ENCODE results near the gene FAM131C. TPM values are rescaled to one million over a fixed set of nuclear protein-coding genes. Genes with fewer than 3 reads are reported as not detected.
"Not testable (repeated sequence)": the region's sequence is repeated elsewhere in the genome, so short reads cannot be mapped to it uniquely, and the experiment has no call there.

The FAM131C gene
- total RNA-seq, 1 experiment from 2014 or later = 7.4 TPM

- Histone ChIP-seq H2AFZ (no peak overlapping the region), H3K27ac (no peak overlapping the region), H3K36me3 (ENCODE audit: low read depth) (no peaks in the 10 kb centered on the region), H4K20me1 (ENCODE audit: insufficient read depth) (no peaks in the 10 kb centered on the region), H3K79me2 (ENCODE audit: low read depth) (no peaks in the 10 kb centered on the region), H3K4me1 (replicated peaks; ENCODE audit: insufficient read depth) (no peaks in the 10 kb centered on the region), H3K4me2 (no peak overlapping the region), H3K27me3 (ENCODE audit: insufficient read depth, low read depth) (no peaks in the 10 kb centered on the region), H3K9me3 (ENCODE audit: insufficient read depth, low read depth) (no peaks in the 10 kb centered on the region), H3K9me2 (ENCODE audit: insufficient read depth) (no peaks in the 10 kb centered on the region), H3F3A (ENCODE audit: insufficient read depth, low read depth) (0 out of 2 replicates have a peak, but pooled peaks cover 3% of the 10 kb centered on the region), H3K4me3 (no peak overlapping the region)
- TF ChIP-seq, protein P1, sequence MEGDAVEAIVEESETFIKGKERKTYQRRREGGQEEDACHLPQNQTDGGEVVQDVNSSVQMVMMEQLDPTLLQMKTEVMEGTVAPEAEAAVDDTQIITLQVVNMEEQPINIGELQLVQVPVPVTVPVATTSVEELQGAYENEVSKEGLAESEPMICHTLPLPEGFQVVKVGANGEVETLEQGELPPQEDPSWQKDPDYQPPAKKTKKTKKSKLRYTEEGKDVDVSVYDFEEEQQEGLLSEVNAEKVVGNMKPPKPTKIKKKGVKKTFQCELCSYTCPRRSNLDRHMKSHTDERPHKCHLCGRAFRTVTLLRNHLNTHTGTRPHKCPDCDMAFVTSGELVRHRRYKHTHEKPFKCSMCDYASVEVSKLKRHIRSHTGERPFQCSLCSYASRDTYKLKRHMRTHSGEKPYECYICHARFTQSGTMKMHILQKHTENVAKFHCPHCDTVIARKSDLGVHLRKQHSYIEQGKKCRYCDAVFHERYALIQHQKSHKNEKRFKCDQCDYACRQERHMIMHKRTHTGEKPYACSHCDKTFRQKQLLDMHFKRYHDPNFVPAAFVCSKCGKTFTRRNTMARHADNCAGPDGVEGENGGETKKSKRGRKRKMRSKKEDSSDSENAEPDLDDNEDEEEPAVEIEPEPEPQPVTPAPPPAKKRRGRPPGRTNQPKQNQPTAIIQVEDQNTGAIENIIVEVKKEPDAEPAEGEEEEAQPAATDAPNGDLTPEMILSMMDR (conservative IDR thresholded peaks at IDR 0.05) = no peak
- TF ChIP-seq EZH2 (IDR thresholded peaks at IDR 0.05; ENCODE audit: low read depth) = no peak
- CTCF ChIA-PET = no interaction called here
- BruUV-seq (replicated peaks) = no TSS peak
- intact Hi-C loops (cut with micrococcal nuclease; ENCODE audit: unreplicated experiment) = no loop called here
- POLR2A ChIA-PET (ENCODE audit: unreplicated experiment) = no interaction called here
- DNase-seq = no peak
Observed at GRCh38 chr1:16026723-16027484, 46.5 kb downstream of the FAM131C start.

DNA sequence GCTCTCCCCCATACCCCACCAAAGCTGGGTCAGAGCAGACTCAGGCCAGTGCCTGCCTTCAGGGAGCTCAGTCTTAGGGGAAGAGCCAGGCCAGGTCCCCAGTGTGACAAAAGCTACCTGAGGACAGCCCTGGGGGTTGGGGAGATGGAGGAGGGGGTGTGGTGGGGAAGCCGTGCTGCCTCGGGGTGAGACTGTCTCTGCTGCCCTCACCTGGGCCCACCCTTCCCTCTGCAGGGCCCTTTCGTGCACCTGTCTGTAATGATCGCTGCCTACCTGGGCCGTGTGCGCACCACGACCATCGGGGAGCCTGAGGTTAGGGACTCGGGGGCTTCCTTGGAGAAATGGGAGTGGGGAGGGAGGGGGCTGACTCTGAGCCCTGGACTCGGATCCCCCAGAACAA is 47.1 kb downstream of the FAM131C start:
- H3K4me3 ChIP-seq; H3K27me3 ChIP-seq (ENCODE audit: insufficient read depth, low read depth); H3K9me3 ChIP-seq (ENCODE audit: insufficient read depth, low read depth); H2AFZ ChIP-seq; DNase-seq; H3K36me3 ChIP-seq (ENCODE audit: low read depth); intact Hi-C loops (cut with micrococcal nuclease; ENCODE audit: unreplicated experiment); H3F3A ChIP-seq (ENCODE audit: insufficient read depth, low read depth); H4K20me1 ChIP-seq (ENCODE audit: insufficient read depth); H3K27ac ChIP-seq; H3K4me2 ChIP-seq; H3K79me2 ChIP-seq (ENCODE audit: low read depth); POLR2A ChIA-PET (ENCODE audit: unreplicated experiment); H3K9me2 ChIP-seq (ENCODE audit: insufficient read depth); BruUV-seq (replicated peaks); H3K4me1 ChIP-seq (replicated peaks; ENCODE audit: insufficient read depth): not testable (repeated sequence)
- CTCF ChIA-PET = interaction anchor here (0.7 kb wide), 1 partner anchor 875 kb away, joined by 9 read pairs; no protein-coding TSS in a partner anchor

- no peak for DNase-seq
- intact Hi-C loops (cut with micrococcal nuclease; ENCODE audit: unreplicated experiment) = no loop called here
- H4K20me1 ChIP-seq (ENCODE audit: insufficient read depth) = no peaks in the 10 kb centered on the region
- TF ChIP-seq, protein P1 (conservative IDR thresholded peaks at IDR 0.05) = no peak
- no peak for TF ChIP-seq EZH2 (IDR thresholded peaks at IDR 0.05; ENCODE audit: low read depth)
- POLR2A ChIA-PET (ENCODE audit: unreplicated experiment) = no interaction called here
- H3K9me2 ChIP-seq (ENCODE audit: insufficient read depth) = no peaks in the 10 kb centered on the region
- H2AFZ ChIP-seq = no peak overlapping the region
- CTCF ChIA-PET = no interaction called here
- no peaks in the 10 kb centered on the region for H3K27me3 ChIP-seq (ENCODE audit: insufficient read depth, low read depth)
- H3K79me2 ChIP-seq (ENCODE audit: low read depth) = no peaks in the 10 kb centered on the region
- no peaks in the 10 kb centered on the region for H3K36me3 ChIP-seq (ENCODE audit: low read depth)
- H3K4me1 ChIP-seq (replicated peaks; ENCODE audit: insufficient read depth) = no peaks in the 10 kb centered on the region
- no peak overlapping the region for H3K4me3 ChIP-seq
- no peak overlapping the region for H3K4me2 ChIP-seq
- H3K27ac ChIP-seq = no peak overlapping the region
- BruUV-seq (replicated peaks) = no TSS peak
- 0 out of 2 replicates have a peak, but pooled peaks cover 3% of the 10 kb centered on the region for H3F3A ChIP-seq (ENCODE audit: insufficient read depth, low read depth)
- no peaks in the 10 kb centered on the region for H3K9me3 ChIP-seq (ENCODE audit: insufficient read depth, low read depth)
Observed at GRCh38 chr1:16023050-16023653, 50.3 kb downstream of the FAM131C start.
